Measurements from ENCODE around the gene GIPC3.

- no peak for TF ChIP-seq EZH2 (IDR thresholded peaks at IDR 0.05; ENCODE audit: borderline replicate concordance, low read depth, low read length, poor library complexity, severe bottlenecking)
- no peak for TF ChIP-seq CTCF (conservative IDR thresholded peaks at IDR 0.05; ENCODE audit: low read depth, low read length)
These were observed 33.5 kb upstream of the GIPC3 start for GRCh38 chr19:3551792-3552095.
